ENCODE data around the gene SLC35C1. TPM values are rescaled to one million over a fixed set of nuclear protein-coding genes. Genes with fewer than 3 reads are reported as not detected.
A peak's percentile ranks its signal among the peaks of the same experiment; 100 is the strongest.

Gene SLC35C1
- total and polyA plus RNA-seq, 9 of the 15 experiments (the other 6 are each of a cell fraction or from before 2014, with no cell fraction given): 0.65 to 13.1 (median 2.4) TPM

DNA sequence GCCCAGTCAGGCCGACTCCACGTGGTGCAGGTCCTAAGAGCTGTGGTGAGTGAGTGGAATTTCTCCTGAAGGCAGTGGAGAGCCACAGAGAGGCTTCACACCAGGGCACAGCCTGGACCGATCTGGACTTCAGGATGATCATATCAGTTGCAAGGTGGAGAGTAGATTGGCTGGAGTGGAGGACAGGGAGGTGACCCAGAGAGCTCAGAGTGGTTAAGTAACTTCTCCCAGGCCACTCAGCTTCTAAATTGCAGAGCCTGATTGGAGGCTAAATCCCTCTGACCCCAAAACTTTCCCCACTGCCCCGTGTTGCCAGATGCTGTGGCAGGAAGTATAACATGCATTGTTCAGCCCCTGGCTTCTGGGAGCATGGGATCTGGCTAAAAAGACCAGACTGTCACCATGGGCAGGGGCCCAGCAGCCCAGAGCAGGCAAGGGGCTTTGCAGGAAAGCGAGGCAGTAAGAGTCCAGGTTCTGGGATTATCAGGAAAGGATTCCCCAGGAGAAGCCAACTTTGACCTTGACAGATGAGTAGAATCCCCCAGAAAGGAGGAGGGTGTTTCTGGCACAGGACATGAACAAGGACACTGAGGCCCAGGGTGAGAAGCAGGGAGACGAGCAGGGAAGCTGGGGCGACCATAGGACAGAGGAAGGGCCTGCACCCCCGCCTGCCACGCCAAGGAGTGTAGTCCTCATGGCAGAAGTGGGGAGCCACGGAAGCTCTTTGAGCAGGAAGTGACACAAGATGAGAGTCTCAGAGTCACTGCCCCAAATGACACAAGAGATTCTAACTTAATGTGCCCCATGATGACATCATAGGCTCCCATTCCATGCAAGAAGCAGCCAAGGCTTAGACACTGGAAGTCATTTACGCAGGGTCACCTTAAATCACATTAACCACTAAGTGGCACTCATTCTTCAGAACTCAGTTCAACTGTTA is 4.8 kb downstream of the SLC35C1 start (continued):
- TF ChIP-seq, protein P1, sequence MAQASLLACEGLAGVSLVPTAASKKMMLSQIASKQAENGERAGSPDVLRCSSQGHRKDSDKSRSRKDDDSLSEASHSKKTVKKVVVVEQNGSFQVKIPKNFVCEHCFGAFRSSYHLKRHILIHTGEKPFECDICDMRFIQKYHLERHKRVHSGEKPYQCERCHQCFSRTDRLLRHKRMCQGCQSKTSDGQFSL (CRISPR knock-in tag; IDR thresholded peaks at IDR 0.05): 0 out of 2 replicates have a peak, but pooled peaks have one; percentile 25
- TF ChIP-seq, protein P1 (tag; IDR thresholded peaks at IDR 0.05): no peak
- TF ChIP-seq, protein P2, sequence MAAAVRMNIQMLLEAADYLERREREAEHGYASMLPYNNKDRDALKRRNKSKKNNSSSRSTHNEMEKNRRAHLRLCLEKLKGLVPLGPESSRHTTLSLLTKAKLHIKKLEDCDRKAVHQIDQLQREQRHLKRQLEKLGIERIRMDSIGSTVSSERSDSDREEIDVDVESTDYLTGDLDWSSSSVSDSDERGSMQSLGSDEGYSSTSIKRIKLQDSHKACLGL (CRISPR knock-in tag; IDR thresholded peaks at IDR 0.05; ENCODE audit: borderline replicate concordance, poor library complexity, severe bottlenecking): no peak
- TF ChIP-seq ZSCAN29 (IDR thresholded peaks at IDR 0.05) (no peak), POLR2H (tag; IDR thresholded peaks at IDR 0.05; ENCODE audit: low read depth) (no peak), DNMT1 (IDR thresholded peaks at IDR 0.05) (no peak), CAMTA2 (CRISPR knock-in tag; conservative IDR thresholded peaks at IDR 0.05) (no peak), RBM25 (IDR thresholded peaks at IDR 0.05; ENCODE audit: low read depth, low read length, severe bottlenecking) (peak; percentile 68), PCBP2 (IDR thresholded peaks at IDR 0.05; ENCODE audit: low read depth, low read length, poor library complexity, severe bottlenecking) (no peak), ATF1 (CRISPR knock-in tag; IDR thresholded peaks at IDR 0.05) (no peak), ATF1 (tag; IDR thresholded peaks at IDR 0.05) (peak; percentile 51; the same call in 1 of the 2 replicates), JUND (IDR thresholded peaks at IDR 0.05; ENCODE audit: borderline replicate concordance, low read depth, low read length) (0 out of 2 replicates have a peak, but pooled peaks have one; percentile 13), JUND (tag; IDR thresholded peaks at IDR 0.05; ENCODE audit: borderline replicate concordance, low read depth, low read length) (no peak), RAD21 (CRISPR knock-in tag; conservative IDR thresholded peaks at IDR 0.05 in 1 of 2, IDR thresholded peaks at IDR 0.05 in 1 of 2) (no peak)
- TF ChIP-seq, protein P3, sequence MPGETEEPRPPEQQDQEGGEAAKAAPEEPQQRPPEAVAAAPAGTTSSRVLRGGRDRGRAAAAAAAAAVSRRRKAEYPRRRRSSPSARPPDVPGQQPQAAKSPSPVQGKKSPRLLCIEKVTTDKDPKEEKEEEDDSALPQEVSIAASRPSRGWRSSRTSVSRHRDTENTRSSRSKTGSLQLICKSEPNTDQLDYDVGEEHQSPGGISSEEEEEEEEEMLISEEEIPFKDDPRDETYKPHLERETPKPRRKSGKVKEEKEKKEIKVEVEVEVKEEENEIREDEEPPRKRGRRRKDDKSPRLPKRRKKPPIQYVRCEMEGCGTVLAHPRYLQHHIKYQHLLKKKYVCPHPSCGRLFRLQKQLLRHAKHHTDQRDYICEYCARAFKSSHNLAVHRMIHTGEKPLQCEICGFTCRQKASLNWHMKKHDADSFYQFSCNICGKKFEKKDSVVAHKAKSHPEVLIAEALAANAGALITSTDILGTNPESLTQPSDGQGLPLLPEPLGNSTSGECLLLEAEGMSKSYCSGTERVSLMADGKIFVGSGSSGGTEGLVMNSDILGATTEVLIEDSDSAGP (CRISPR knock-in tag; IDR thresholded peaks at IDR 0.05): no peak
- TF ChIP-seq, protein P4, sequence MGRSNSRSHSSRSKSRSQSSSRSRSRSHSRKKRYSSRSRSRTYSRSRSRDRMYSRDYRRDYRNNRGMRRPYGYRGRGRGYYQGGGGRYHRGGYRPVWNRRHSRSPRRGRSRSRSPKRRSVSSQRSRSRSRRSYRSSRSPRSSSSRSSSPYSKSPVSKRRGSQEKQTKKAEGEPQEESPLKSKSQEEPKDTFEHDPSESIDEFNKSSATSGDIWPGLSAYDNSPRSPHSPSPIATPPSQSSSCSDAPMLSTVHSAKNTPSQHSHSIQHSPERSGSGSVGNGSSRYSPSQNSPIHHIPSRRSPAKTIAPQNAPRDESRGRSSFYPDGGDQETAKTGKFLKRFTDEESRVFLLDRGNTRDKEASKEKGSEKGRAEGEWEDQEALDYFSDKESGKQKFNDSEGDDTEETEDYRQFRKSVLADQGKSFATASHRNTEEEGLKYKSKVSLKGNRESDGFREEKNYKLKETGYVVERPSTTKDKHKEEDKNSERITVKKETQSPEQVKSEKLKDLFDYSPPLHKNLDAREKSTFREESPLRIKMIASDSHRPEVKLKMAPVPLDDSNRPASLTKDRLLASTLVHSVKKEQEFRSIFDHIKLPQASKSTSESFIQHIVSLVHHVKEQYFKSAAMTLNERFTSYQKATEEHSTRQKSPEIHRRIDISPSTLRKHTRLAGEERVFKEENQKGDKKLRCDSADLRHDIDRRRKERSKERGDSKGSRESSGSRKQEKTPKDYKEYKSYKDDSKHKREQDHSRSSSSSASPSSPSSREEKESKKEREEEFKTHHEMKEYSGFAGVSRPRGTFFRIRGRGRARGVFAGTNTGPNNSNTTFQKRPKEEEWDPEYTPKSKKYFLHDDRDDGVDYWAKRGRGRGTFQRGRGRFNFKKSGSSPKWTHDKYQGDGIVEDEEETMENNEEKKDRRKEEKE (IDR thresholded peaks at IDR 0.05; ENCODE audit: borderline replicate concordance in 1 of 2, control insufficient read depth in 1 of 2, low read depth in 2 of 2, low read length in 1 of 2): no peak
- TF ChIP-seq, protein P5, sequence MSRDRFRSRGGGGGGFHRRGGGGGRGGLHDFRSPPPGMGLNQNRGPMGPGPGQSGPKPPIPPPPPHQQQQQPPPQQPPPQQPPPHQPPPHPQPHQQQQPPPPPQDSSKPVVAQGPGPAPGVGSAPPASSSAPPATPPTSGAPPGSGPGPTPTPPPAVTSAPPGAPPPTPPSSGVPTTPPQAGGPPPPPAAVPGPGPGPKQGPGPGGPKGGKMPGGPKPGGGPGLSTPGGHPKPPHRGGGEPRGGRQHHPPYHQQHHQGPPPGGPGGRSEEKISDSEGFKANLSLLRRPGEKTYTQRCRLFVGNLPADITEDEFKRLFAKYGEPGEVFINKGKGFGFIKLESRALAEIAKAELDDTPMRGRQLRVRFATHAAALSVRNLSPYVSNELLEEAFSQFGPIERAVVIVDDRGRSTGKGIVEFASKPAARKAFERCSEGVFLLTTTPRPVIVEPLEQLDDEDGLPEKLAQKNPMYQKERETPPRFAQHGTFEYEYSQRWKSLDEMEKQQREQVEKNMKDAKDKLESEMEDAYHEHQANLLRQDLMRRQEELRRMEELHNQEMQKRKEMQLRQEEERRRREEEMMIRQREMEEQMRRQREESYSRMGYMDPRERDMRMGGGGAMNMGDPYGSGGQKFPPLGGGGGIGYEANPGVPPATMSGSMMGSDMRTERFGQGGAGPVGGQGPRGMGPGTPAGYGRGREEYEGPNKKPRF (IDR thresholded peaks at IDR 0.05; ENCODE audit: low read depth, low read length): no peak

Measured in K562 (cell line).